Left kidney (tissue), 2 donors: Measurements from ENCODE around the gene ZBTB20. TPM values are rescaled to one million over a fixed set of nuclear protein-coding genes. Genes with fewer than 3 reads are reported as not detected.

Source experiments
- DNase-seq: peaks from one replicate; pipeline ENCODE4 v3.0.0-alpha.2; 2013
- polyA plus RNA-seq: library from polyadenylated mRNA; unstranded; fragments of 120-200 nt; gene quantifications from one replicate; pipeline ENCODE4 v1.2.1, GENCODE V29; 2013; ENCODE audit not compliant: insufficient read length

The ZBTB20 gene
- polyA plus RNA-seq, 1 donor: 5.6 TPM

DNA sequence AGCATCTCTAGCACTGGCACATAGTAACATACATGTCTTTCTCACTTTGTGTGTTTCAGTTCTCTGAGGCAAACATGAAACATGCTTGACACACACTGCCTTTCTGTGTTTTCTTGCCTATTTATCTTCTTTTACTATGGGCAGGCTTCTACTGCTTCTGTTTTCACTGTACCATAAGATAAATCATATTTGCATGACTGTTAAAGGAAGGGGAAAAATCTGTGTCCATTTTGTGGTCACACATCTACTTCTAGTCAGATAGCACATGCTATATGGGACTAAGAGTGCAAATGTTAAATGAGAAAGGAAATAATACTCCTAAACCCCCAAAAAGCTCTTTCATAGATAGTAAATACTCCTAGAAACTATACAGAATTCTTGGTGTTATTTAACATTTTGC lies 386.4 kb downstream of the ZBTB20 start:
- no peak for DNase-seq

DNA sequence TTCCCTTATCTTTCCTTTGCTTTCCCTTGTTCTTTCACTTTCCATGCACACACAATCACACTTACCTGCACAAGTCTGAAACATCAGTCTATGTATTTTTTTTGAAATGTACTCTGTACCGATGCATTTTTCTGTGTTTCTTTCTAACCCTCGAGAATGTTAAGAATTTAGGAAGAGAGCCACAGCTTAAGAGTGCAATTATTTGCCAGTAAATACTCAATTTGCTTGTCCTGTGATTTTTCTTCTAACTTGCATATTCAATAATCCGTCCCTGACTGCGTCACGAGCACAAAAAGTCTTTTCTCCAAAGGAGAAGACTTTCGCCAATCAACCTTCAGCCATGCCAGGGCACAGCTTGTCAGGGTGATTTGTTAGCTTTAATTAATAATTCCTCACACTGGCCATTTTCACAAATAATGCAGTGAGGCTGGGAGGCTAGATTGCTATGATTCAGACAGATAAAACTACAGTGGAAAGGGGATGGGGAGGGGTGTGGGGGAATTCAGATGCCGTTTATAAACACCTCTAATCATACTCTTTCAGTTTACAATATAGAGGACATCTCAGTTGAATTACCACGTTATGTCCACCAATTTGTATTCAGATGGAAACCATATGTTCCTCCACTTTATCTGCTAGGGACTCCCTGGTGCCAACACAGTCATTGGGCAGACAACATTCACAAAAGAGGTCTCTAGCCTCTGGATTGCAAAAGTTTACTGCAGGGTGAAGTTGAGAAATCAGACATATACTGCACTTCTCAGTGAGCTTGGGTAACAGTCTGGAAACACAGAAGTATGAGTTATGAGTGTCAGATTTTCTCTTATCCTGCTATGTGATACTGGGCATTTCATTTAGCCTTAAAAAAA lies 388.0 kb downstream of the ZBTB20 start:
- DNase-seq: no peak

DNA sequence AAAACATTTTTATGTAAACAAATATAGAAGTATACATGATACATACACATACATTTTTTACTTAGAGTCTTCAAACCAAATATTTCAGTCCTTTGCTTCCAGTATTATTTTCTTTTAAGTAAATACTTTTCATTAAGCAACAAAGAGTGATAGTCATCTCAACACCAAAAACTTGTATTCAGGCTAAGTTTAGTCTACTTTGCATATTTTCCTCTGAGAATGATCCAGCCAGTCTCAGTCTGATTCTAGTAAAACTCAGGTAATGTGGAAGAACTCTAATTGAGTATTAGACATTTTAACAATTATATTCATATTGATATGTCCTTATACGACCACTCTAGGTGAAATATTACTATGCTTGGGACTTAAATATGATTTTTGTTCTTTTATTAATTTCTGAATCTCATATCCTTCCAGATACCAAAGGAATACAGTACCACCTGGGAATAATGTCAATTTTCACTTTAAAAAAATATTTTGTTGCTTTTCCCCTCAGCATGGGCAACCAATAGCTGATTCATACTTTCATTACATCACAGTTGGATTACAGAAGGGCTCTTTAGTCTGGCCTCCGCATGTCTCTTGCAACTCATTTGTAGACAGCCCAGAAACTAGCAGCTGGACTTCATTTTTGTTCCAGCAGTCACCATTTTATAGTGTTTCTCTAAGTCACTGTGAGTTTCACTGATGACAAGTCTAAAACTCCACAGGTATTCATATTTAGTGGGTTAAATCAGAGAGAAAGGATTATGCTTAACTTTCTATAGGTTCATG lies 390.4 kb downstream of the ZBTB20 start:
- DNase-seq: no peak

DNA sequence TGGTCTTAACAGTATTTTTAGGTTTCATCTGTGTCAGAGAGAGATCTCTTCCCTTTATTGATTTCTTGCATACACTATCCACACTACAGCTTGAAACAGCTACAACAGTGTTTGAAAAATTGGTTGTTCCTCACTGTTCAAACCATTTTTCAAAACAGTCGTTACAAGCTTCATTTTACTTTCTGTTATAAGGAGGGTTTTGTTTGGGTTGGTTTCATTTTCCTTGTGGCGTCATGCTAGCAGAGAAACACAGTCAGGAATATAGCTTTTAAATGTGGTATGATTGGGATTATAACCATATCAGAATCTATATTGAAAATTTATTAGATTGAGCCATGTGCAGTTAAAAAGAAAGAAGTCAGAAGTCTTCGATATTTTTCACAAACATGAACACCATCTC lies 400.6 kb downstream of the ZBTB20 start:
- DNase-seq: no peak

DNA sequence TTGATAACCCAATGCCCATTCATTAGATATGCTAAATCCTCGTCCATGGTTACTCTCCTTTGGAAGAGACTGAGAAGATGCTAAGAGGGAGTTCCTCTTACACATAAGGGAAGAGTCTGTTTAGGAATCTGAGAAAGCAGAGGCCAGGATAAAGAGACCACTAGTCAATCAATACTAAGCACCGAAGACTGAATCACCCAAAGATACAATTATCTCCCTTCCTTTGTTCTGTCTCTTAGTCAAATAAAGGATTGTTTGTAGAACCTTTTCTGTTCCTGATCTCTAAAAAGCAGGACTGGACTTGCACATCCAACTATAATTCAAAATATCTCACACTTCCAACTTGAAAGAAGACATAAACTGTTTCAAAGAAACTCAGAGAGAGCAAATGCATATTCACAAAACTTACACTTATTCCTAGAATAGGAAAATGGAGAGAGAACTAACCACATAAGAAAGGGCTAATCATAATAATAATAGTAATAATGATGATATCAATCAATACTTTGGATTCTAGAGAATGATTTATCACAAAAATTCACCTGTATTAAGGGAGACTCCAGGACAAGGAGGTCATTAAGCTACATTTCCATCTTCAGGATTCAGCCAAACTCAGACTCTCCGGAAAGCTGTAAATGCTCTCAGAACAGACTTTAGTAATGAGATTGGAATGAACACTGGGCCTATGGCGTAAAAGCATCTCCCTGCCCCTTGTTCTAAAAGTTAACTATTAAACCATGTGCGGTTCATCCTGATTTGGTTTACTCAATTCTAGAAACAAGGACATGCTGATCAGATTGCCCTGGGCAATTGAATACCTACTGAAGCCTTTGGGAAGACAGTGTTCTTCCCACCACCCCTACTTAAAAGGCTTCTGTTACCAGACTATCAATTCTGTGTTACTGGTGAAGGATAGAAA lies 401.5 kb downstream of the ZBTB20 start:
- DNase-seq: no peak

DNA sequence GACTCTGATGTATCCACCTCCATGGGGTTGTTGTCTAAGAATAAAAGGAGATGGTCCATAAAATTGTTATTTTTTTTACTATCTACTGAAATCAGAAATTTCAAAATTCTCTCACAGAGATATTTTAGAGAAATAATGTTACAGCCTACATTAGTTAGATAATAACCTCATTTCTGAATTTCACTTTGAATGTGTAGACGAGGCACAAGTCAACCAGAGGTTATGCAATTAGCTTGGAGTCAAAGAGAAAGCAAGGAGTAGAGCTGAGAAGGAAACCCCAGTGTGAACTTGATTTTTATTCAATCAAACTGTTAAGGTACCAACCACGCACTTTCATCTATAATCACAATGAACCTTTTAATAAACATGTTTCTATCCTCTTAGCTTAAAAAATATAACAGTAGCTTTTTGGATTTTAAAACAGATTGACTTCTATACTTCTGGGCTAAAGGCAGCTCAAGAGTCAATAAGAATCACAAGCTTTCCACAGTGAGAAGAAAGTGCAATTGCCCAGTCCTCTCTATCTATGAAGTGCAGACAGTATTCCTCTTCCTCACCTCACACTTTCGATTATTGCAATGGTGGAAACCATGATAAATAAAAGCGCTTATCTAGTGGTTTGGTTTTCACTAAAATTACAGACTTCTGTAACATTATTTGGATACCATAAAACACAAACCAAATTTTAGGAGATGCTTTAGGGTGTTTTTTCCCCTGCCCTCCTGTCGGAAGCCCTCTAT lies 403.2 kb downstream of the ZBTB20 start:
- no peak for DNase-seq

DNA sequence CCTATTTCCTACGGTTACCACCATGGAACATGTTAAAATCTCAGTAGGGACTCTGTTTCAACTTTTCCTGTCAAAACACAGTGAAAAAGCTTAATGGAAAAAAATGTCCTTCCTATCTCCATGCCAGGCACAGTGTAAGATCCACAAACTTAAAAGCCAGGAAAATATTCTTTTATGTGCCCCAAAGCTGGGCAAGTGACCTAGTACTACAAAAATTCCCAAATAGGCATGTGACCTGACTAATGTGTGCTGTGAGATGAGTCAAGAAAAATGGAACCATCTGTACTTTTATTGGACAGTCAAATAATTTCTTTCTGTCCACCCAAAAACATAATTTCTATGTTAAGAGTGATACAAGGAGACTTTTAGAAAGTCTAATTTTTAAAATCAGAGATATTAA lies 406.0 kb downstream of the ZBTB20 start:
- no peak for DNase-seq

DNA sequence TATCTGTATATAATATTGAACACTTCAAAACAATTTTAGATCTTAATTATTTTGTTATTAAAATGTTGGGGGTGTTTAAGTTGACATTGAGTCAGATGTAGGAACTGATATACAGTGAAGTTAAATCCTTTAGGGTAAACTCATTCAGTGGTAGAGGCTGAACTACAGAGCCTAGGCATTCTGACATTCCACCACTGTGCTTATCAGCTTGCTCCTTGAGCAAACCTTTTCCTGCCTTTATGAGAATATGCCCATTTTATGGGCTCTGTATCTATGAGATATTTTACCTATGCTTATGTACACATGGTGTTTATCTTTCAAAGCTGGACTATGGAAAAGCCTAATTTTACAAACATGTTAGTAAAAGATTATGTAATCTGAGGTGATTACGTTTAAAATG lies 407.5 kb downstream of the ZBTB20 start:
- no peak for DNase-seq

DNA sequence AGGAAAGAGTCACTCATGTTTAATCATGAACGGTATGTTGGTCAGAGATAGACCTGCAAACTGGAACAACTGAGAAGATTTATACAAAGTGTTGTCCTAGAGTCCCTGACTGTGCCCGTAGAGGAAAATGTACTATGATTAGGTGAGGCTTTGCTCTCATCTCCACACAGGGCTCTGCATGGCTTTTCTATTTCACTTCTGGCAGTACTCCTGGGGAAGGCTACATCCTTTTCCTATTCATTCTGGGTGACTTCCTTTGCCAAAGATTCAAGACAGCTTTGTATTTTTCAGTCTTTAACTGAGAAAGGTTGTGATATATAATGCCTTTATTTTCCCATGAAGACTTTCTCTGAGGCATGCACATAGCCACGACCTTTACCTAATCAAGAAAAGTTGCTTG lies 414.7 kb downstream of the ZBTB20 start:
- no peak for DNase-seq

DNA sequence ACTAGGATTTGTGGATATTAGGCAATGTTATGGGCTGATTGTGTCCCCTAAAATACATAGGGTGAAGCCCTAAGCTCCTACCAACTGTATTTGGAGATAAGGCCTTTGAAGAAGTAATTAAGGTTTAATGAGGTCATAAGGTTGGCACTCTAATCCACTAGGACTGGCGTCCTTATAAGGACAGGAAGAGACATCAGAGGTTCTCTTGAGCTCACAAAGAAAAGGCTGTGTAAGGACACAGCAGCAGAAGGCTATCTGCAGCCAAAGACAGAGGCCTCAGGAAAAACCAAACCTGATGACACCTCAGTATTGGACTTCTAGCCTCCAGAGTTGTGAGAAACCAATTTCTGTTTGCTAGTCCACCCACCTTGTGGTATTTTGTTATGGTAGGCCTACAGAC lies 416.7 kb downstream of the ZBTB20 start:
- DNase-seq: no peak

DNA sequence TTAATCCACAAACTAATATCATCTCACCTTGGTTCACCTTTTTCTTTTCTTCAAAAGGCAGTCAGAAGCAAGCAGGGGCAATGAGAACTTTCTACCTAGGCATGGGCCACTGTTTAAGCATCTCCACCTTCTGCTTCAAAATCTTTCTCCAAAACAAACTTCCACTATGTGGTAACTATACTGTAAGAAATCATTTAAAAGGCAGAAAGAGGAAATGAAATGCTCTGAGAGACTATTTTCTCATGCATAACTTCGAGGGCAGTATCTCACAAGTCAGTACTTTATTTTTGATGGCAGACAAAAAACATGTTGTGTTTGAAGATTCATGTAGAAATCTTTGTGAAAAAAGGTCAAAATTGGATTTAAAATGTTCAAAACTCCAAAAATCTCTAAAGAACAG lies 419.7 kb downstream of the ZBTB20 start:
- DNase-seq: no peak

DNA sequence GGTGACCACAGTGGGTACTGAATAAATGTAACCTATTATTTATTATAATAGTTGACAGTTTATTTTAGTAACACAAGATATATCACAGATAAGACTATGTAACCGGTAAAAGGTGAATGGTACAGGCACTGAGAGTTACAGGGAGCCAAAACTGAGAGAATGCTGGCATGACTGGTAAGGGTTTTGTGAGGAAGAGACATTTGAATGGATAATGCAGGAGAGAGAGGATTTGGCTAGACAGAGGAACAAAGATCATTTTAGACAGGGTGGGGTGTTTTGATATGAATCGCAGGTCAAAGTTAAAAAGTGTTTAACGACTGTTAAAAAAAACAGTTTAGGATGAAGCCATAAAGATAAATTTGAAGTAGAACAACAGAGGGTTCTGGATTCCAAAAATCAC lies 421.1 kb downstream of the ZBTB20 start:
- no peak for DNase-seq

DNA sequence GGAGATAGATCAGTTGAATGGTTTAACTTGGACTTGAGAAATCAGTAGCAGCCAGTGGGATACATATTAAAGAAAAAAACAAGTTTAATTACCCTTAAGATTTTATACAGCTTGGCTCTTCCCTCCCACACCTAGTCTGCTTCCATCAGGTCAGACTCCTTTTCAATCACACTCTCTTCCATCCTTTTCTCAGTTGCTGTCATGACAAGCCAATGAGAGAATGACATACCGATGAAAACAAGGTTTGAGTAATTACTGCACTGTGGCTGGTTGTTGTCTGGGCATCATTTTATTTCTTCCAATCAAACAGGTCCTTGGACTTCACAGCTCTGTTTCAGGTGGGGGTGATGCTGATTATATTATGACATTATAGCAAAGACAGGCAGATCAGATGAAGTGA lies 424.6 kb downstream of the ZBTB20 start:
- DNase-seq: no peak

DNA sequence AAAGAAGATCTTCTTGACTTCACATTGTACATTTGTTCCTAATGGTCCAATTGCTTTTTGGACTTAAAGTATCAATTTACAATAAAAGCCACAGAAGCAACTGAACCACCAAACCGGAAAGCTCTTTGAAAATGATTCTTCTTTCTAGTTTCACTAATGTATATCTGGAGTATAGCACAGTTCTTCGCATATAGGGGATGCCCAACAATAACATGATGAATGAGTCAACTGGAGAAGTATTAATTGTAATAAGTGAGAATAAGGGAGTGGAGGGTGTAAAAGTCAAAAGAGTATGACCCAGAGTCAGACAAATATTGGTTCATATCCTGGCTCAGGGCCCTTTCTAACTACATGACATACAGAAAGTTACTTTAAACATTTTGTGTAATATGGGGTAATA lies 425.2 kb downstream of the ZBTB20 start:
- no peak for DNase-seq

DNA sequence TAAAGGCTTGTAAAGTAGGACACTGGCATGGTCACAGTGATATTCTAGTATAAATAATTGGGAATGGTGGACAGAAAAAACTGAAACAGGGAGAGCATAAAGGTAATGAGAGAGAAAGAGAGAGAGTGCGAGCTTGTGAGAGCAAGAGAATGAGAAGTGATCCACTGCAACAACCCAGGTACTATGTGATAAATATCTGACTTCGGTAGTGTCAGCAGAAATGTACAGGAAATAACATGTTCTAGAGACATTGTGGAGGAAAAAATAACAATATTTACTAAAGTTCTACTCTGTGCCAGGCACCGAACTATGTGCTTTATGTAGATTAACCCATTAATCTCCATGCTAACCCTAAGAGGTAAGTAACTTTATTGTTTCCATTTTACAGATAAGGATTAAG lies 425.9 kb downstream of the ZBTB20 start:
- no peak for DNase-seq

DNA sequence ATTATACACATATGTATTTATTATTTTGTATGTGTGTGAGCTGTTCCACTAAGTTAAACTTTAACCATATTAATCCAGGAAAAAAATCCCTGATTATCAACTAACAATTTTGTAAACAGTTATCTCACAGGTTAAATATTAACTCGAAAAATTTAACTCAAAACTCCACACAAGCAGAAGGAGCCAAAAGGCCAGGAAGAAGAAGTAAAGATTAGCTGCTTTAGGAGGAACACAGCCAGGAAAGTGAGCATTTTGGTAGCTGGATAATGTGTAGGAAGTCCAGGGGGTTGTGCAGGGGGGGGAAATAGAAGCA lies 428.2 kb downstream of the ZBTB20 start:
- DNase-seq: no peak

DNA sequence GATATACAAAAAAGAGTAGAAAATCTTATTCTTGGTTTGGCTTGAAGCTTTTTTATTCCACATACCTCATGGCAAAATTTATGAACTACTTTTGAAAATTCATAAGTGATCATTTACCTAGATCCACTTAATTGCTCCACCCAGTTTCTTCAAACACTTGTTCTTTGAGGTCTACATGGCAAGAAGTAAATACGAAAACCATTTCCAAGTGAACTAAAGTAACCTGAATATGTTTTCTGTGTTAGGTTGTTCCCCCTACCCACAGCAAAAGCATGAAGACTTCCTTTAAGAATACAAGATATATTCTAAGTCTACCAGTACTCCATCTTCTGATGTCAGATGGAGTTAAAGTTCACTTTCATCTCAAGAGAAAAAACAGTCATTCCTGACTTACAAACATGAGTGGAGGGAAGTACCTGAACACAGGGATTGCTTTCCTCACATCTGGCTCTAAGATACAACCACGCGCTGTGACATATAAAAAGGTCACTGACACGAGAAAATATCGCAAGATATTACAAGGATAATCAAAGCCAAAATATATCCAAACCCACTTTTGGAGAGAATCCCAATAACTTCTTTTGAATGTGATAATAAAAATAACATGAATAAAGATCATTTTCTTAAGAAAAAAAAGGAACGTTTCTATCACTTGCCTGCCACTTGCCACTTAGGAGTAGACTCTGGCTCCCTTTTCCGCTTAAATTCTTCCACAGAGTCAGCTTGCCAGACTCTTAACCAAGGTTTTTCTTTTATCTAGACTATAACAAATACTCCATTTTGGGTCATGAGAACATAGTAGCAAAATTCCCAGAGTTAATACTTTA lies 428.8 kb downstream of the ZBTB20 start:
- no peak for DNase-seq

DNA sequence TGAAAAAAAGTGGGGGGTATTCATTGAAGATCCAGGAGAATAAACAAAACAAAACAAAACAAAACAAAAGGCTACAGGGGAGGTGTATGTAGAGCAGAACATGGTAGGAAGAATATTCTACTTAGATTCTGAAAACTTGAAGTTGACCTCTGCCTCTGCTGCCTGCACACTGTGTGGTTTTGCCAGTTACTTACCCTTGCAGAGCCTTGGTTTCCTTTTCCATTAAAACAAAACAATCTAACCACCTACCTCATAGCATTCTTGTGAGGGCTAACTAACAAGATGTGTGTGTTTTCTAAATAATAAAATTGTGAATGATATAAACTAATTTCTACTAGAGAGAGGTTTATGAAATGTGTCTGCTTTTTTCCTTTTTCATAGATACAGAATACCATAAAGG lies 430.2 kb downstream of the ZBTB20 start:
- no peak for DNase-seq

DNA sequence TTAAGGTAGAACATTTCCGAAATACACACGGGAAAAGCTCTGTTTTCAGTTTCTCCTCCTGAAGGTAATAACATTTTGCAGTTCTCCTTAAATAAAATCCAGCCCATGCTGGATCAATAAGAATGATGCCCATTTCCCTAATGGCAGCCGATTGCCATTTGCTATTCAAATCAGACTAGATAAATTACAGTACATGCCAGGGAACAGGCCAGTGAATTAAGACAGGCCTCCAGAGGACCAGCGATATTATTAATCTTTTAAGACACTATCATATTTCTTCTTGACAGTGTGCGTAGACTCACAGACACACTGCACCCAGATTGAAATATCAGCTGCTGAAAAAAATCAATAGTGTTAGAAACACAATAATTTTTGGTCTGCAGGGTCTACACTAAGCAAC lies 431.0 kb downstream of the ZBTB20 start:
- DNase-seq: no peak

DNA sequence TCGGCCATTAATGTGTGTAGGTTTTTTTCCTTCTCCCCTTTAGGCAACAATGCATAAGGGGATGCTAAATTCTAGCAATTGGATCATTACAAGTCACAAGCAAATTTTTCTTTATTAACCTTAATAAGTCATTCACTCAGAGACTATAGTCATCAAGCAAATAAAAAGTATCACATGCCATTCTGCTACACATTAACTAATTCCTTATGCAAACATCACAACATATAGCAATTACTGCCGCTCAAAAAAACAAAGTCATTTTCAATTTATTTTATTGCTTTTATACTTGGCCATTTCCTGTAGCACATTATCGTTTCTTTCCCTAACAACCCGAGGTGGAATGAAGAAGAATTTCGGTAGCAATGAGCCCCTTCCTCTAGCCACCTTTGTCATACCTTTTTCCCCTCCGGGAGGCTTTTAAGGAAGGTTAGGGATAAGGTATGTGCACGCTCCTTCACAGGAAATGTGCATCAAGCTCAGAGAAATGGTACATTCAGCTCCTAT lies 432.1 kb downstream of the ZBTB20 start:
- no peak for DNase-seq

DNA sequence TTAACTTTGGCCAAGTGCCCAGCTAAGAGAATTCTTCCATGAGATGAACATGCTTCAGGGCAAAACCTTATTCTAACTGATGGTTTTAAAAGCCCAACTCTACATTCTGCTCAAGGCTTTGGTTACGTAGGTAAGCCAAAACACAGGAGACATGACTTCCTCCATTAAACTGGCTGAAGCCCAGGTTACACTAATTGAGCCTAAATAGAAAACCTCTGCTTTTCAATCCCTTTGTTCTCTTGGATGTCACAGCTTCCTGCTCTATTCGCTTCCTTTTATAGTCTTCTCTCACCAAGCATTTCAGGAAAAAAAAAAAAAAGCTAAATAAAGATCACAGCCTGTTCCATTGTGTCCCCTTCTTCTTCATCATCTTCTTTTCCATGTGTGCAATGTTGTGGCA lies 432.9 kb downstream of the ZBTB20 start:
- DNase-seq: no peak
